Measurements from ENCODE around the gene MS4A3.
"Not testable (repeated sequence)": the region's sequence is repeated elsewhere in the genome, so short reads cannot be mapped to it uniquely, and the experiment has no call there.

Gene MS4A3

GRCh38 chr11:60077981-60078380, 21.5 kb downstream of the MS4A3 start:
- ATAC-seq (no peak), DNase-seq (ENCODE audit: low spot score in 2 of 2) (no peak)
- Mint-ChIP-seq H3K27ac (no peak overlapping the region), H3K9me3 (no peaks in the 10 kb centered on the region), H3K36me3 (no peaks in the 10 kb centered on the region), H3K4me3 (no peak overlapping the region), H3K4me1 (no peaks in the 10 kb centered on the region)

GRCh38 chr11:60078745-60079144, 22.3 kb downstream of the MS4A3 start:
- ATAC-seq (no peak), DNase-seq (ENCODE audit: low spot score in 2 of 2) (no peak)
- Mint-ChIP-seq H3K36me3 (no peaks in the 10 kb centered on the region), H3K4me1 (no peaks in the 10 kb centered on the region), H3K27ac (no peak overlapping the region), H3K4me3 (no peak overlapping the region), H3K9me3 (no peaks in the 10 kb centered on the region)

GRCh38 chr11:60080535-60080934, 24.1 kb downstream of the MS4A3 start:
- Mint-ChIP-seq H3K9me3 (no peaks in the 10 kb centered on the region), H3K4me3 (no peak overlapping the region)
- DNase-seq (ENCODE audit: low spot score in 2 of 2): no peak

GRCh38 chr11:60084631-60085273, 28.3 kb downstream of the MS4A3 start:
- Mint-ChIP-seq H3K27ac (no peak overlapping the region), H3K4me3 (no peak overlapping the region), H3K9me3 (no peaks in the 10 kb centered on the region), H3K36me3 (no peaks in the 10 kb centered on the region), H3K4me1 (no peaks in the 10 kb centered on the region)
- DNase-seq (ENCODE audit: low spot score in 2 of 2) (no peak), ATAC-seq (no peak)

More at GRCh38 chr11:60080535-60080934, 24.1 kb downstream of the MS4A3 start:
- ATAC-seq: no peak
- H3K36me3 Mint-ChIP-seq: no peaks in the 10 kb centered on the region
- no peak overlapping the region for H3K27ac Mint-ChIP-seq
- H3K4me1 Mint-ChIP-seq: no peaks in the 10 kb centered on the region

GRCh38 chr11:60085909-60086308, 29.4 kb downstream of the MS4A3 start:
- H3K9me3 Mint-ChIP-seq: no peaks in the 10 kb centered on the region
- no peak for ATAC-seq
- H3K27ac Mint-ChIP-seq: no peak overlapping the region
- no peak for DNase-seq (ENCODE audit: low spot score in 2 of 2)
- no peak overlapping the region for H3K4me3 Mint-ChIP-seq
- H3K4me1 Mint-ChIP-seq: no peaks in the 10 kb centered on the region
- no peaks in the 10 kb centered on the region for H3K36me3 Mint-ChIP-seq

- DNase-seq (ENCODE audit: low spot score in 2 of 2): no peak
- Mint-ChIP-seq H3K4me3 (no peak overlapping the region), H3K4me1 (no peaks in the 10 kb centered on the region), H3K9me3 (no peaks in the 10 kb centered on the region), H3K36me3 (no peaks in the 10 kb centered on the region), H3K27ac (no peak overlapping the region)
- ATAC-seq: no peak
Observed at GRCh38 chr11:60087239-60087638, 30.8 kb downstream of the MS4A3 start.

GRCh38 chr11:60088364-60088763, 31.9 kb downstream of the MS4A3 start, which contains the start of gene MS4A2:
TSS of gene MS4A2 (plus strand) at chr11:60088664. CDS start at chr11:60088766, 102 bp downstream.
- no peak within 1 kb of the TSS for H3K27ac Mint-ChIP-seq
- no peaks in the 10 kb centered on the region for H3K36me3 Mint-ChIP-seq
- ATAC-seq (no peak), DNase-seq (ENCODE audit: low spot score in 2 of 2) (no peak)
- H3K4me3 Mint-ChIP-seq: no peak within 1 kb of the TSS
- H3K9me3 Mint-ChIP-seq: no peaks in the 10 kb centered on the region
- no peaks in the 10 kb centered on the region for H3K4me1 Mint-ChIP-seq

GRCh38 chr11:60095477-60096120, 39.1 kb downstream of the MS4A3 start:
- no peak for DNase-seq (ENCODE audit: low spot score in 2 of 2)
- ATAC-seq: no peak
- Mint-ChIP-seq H3K27ac (no peak overlapping the region), H3K4me3 (no peak overlapping the region), H3K4me1 (no peaks in the 10 kb centered on the region), H3K36me3 (no peaks in the 10 kb centered on the region), H3K9me3 (no peaks in the 10 kb centered on the region)

GRCh38 chr11:60097189-60097588, 40.7 kb downstream of the MS4A3 start:
- no peak for ATAC-seq
- no peaks in the 10 kb centered on the region for H3K36me3 Mint-ChIP-seq
- H3K4me3 Mint-ChIP-seq: no peak overlapping the region
- no peaks in the 10 kb centered on the region for H3K4me1 Mint-ChIP-seq
- no peak for DNase-seq (ENCODE audit: low spot score in 2 of 2)
- H3K27ac Mint-ChIP-seq: no peak overlapping the region
- no peaks in the 10 kb centered on the region for H3K9me3 Mint-ChIP-seq

GRCh38 chr11:60098508-60098907, 42.0 kb downstream of the MS4A3 start:
- Mint-ChIP-seq H3K4me3 (no peak overlapping the region), H3K9me3 (no peaks in the 10 kb centered on the region), H3K36me3 (no peaks in the 10 kb centered on the region), H3K27ac (no peak overlapping the region), H3K4me1 (no peaks in the 10 kb centered on the region)
- no peak for ATAC-seq
- no peak for DNase-seq (ENCODE audit: low spot score in 2 of 2)

GRCh38 chr11:60100516-60100915, 44.1 kb downstream of the MS4A3 start:
- ATAC-seq (no peak), DNase-seq (ENCODE audit: low spot score in 2 of 2) (no peak)
- H3K9me3 Mint-ChIP-seq: no peaks in the 10 kb centered on the region
- H3K36me3 Mint-ChIP-seq: no peaks in the 10 kb centered on the region
- H3K4me1 Mint-ChIP-seq: no peaks in the 10 kb centered on the region
- H3K4me3 Mint-ChIP-seq: no peak overlapping the region
- H3K27ac Mint-ChIP-seq: no peak overlapping the region

GRCh38 chr11:60101368-60101767, 44.9 kb downstream of the MS4A3 start:
- not testable (repeated sequence) for H3K36me3 Mint-ChIP-seq; ATAC-seq; DNase-seq (ENCODE audit: low spot score in 2 of 2); H3K27ac Mint-ChIP-seq; H3K9me3 Mint-ChIP-seq; H3K4me1 Mint-ChIP-seq; H3K4me3 Mint-ChIP-seq

- H3K4me1 Mint-ChIP-seq, ATAC-seq, H3K4me3 Mint-ChIP-seq: not testable (repeated sequence)
Observed at GRCh38 chr11:60104471-60105115, 48.1 kb downstream of the MS4A3 start.

GRCh38 chr11:60108631-60109030, 52.2 kb downstream of the MS4A3 start:
- H3K27ac Mint-ChIP-seq; H3K9me3 Mint-ChIP-seq; ATAC-seq; H3K4me1 Mint-ChIP-seq; H3K36me3 Mint-ChIP-seq; H3K4me3 Mint-ChIP-seq; DNase-seq (ENCODE audit: low spot score in 2 of 2): not testable (repeated sequence)

More at GRCh38 chr11:60104471-60105115, 48.1 kb downstream of the MS4A3 start:
- not testable (repeated sequence) for H3K9me3 Mint-ChIP-seq; H3K27ac Mint-ChIP-seq; DNase-seq (ENCODE audit: low spot score in 2 of 2); H3K36me3 Mint-ChIP-seq

GRCh38 chr11:60111793-60112192, 55.3 kb downstream of the MS4A3 start:
- Mint-ChIP-seq H3K4me3 (no peak overlapping the region), H3K27ac (no peak overlapping the region), H3K4me1 (no peaks in the 10 kb centered on the region), H3K36me3 (no peaks in the 10 kb centered on the region), H3K9me3 (no peaks in the 10 kb centered on the region)
- DNase-seq (ENCODE audit: low spot score in 2 of 2) (no peak), ATAC-seq (no peak)

Data from stimulated activated effector memory CD8-positive, alpha-beta T cell treated with anti-CD3 and anti-CD28 coated beads, Interleukin-12 subunit alpha, Interleukin-12 subunit beta, amount 100 ng/mL, for 72 hours (primary cell).